Neuron (in vitro differentiated cells): ENCODE results near the gene GAS1.

ENCODE experiments used
- H2AFZ ChIP-seq: one replicate; pipeline ENCODE4 v1.6.1; 2013; ENCODE audit warnings: low read depth, mild to moderate bottlenecking, inconsistent platforms, low read length, moderate library complexity
- H3K27me3 ChIP-seq: one replicate; pipeline ENCODE4 v1.6.1; 2013; ENCODE audit warnings: low read length; ENCODE audit not compliant: insufficient read depth
- H3K36me3 ChIP-seq: one replicate; pipeline ENCODE4 v1.6.1; 2013; ENCODE audit warnings: low read length; ENCODE audit not compliant: insufficient read depth
- H3K4me1 ChIP-seq: one replicate; pipeline ENCODE4 v1.6.1; 2013; ENCODE audit warnings: low read length; ENCODE audit not compliant: insufficient read depth
- H3K4me3 ChIP-seq: 2 replicates; pipeline ENCODE4 v1.5.1; 2013; ENCODE audit warnings: mild to moderate bottlenecking, low read length, moderate library complexity
- H3K9me3 ChIP-seq: one replicate; pipeline ENCODE4 v1.6.1; 2013; ENCODE audit warnings: low read length

GAS1 gene

DNA sequence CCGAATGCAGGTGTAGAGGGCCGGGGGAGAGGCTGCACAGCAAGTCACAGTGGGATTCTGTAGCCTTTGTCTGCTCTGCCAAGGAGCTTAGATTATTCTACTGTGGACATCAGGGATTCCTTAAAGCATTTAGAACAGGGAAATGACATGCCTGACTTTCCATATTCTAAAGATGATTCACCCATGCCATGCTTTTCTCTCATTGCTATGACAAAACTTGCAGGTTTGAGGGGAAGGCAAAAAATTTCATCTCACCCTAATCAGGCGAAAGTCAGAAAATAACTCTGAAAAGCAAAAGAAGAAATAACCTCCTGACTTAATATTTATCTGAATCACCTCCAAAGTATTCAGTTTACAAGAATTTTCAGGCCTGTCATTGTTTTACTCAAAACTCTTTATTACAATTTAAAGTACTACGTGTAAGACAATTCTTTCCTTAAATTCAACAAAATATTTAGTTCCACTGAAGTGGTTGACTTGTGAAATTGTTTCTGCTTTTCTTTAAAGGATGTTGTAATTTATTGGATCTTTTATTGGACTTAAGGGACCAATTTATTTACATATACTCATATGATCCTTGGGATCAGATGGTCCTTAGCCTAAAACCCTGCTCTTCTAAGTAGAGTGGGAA, 30.0 kb upstream of the GAS1 start:
- peaks cover 4% of the 10 kb centered on the region for H3K27me3 ChIP-seq
- H3K4me1 ChIP-seq = no peaks in the 10 kb centered on the region
- no peak overlapping the region for H2AFZ ChIP-seq
- H3K36me3 ChIP-seq = no peaks in the 10 kb centered on the region
- H3K9me3 ChIP-seq = no peaks in the 10 kb centered on the region
- H3K4me3 ChIP-seq = no peak overlapping the region

DNA sequence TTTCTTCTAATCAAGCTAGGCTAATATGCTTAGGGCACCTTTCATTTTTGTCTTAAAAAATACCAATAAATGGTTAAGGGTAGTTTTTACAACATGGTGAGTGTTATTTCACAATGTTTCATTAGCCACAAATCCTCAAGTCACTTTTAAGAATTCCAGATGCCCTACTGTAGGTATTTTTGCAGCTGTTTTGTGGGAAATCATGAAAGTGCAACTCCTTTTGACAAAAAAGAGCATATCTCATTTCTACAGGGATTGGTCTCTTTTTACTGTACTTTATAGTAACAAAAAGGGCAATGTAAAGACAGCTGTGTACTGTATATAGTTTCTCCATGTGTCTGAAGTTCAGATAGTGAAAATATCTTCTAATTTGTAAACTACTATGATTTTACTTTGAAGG, 28.3 kb upstream of the GAS1 start:
- Histone ChIP-seq H2AFZ (no peak overlapping the region), H3K9me3 (no peaks in the 10 kb centered on the region), H3K27me3 (no peaks in the 10 kb centered on the region), H3K4me3 (no peak overlapping the region), H3K4me1 (no peaks in the 10 kb centered on the region), H3K36me3 (no peaks in the 10 kb centered on the region)

DNA sequence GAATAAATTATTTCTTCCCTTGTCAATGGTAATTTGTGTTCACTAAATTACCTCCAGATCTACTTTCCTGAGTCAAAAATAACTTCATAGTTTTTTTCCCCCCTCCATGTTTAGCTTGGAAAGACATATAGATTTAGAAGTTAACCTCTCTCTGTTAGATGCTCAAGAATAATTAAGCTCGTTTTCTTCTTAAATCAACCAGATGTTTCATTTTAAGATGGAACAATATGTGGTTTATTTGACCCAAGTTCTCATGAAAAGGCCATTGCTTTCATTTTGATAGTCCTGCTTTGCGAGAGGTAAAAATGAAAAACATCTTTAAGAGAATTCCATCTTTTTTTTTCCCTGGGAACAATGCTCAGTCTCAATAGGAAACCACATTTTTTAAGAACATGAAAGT, 27.7 kb upstream of the GAS1 start:
- Histone ChIP-seq H3K4me3 (no peak overlapping the region), H3K36me3 (no peaks in the 10 kb centered on the region), H3K27me3 (no peaks in the 10 kb centered on the region), H3K9me3 (no peaks in the 10 kb centered on the region), H2AFZ (no peak overlapping the region), H3K4me1 (no peaks in the 10 kb centered on the region)

DNA sequence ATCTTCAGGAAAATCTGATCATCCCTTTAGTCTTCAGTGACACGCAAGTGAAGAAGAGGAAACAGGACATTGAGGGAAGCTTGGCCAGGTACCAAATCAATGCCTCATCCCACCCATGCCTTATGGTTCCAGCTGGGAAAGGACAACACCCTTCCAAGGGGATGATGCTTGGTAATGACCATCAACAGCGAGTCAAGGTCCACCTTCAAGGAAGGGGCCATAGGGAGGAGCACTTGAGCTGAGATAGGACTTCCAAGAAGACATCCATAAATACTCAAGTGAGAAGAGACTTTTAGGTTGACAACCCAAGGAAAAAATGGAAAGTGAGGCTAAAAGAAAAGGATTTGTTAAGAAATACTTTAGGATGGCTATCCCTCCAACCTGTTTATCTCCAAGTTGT, 27.1 kb upstream of the GAS1 start:
- Histone ChIP-seq H2AFZ (no peak overlapping the region), H3K36me3 (no peaks in the 10 kb centered on the region), H3K27me3 (no peaks in the 10 kb centered on the region), H3K9me3 (no peaks in the 10 kb centered on the region), H3K4me1 (no peaks in the 10 kb centered on the region), H3K4me3 (no peak overlapping the region)

DNA sequence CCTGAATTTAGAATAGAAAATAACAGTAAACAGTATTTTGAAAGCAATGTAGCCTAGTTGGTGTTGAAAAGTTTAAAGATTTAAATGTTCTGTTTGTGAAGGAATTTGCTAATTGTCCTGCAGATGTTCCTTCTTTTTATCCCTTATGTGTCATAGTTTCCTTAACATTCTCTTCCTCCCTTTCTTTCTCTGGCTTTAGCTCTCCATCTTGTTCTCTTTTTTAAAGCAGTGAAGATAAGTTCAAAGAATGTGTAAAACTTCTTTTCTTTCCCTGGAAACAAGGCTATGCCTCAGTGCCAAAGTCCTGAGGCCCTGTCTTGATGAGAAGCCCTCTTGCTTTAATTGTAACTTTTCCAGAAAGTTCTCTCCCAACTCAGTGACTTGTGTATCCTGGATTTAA, 24.4 kb upstream of the GAS1 start:
- no peaks in the 10 kb centered on the region for H3K27me3 ChIP-seq
- no peaks in the 10 kb centered on the region for H3K9me3 ChIP-seq
- H3K4me1 ChIP-seq = no peaks in the 10 kb centered on the region
- no peaks in the 10 kb centered on the region for H3K36me3 ChIP-seq
- no peak overlapping the region for H2AFZ ChIP-seq
- no peak overlapping the region for H3K4me3 ChIP-seq

DNA sequence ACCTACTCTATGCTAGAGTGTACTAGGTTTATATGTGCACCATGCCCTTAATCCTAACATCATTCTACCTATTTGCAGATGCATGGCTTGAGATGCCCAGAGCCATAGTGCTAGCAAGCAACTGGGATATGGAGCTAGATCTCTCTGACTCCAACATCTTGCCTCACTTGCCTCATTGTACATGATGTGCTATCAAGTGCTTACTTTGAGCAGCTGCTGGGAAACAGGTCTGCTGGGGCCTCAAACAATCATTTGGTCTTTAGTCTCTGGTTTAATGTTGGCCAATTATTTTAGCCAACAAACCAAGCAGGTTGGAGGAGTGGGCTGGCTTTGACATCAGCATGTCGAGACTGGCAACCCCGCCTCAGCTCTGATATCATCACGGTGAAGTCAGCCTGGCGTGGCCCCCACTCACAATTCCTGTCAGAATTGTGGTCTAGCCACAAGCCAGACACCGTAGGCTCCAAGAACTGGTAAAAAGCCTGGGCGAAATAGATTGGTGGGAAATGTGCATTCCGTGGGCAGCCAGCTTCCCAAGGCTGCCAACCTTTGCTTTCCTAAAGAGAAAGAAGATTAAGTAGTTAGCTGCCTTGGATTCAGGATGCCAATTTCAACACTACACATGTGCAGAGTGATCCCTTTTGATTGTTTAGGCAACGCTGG, 21.1 kb upstream of the GAS1 start:
- Histone ChIP-seq H2AFZ (no peak overlapping the region), H3K36me3 (no peaks in the 10 kb centered on the region), H3K9me3 (no peaks in the 10 kb centered on the region), H3K4me3 (no peak overlapping the region), H3K27me3 (no peaks in the 10 kb centered on the region), H3K4me1 (no peaks in the 10 kb centered on the region)

DNA sequence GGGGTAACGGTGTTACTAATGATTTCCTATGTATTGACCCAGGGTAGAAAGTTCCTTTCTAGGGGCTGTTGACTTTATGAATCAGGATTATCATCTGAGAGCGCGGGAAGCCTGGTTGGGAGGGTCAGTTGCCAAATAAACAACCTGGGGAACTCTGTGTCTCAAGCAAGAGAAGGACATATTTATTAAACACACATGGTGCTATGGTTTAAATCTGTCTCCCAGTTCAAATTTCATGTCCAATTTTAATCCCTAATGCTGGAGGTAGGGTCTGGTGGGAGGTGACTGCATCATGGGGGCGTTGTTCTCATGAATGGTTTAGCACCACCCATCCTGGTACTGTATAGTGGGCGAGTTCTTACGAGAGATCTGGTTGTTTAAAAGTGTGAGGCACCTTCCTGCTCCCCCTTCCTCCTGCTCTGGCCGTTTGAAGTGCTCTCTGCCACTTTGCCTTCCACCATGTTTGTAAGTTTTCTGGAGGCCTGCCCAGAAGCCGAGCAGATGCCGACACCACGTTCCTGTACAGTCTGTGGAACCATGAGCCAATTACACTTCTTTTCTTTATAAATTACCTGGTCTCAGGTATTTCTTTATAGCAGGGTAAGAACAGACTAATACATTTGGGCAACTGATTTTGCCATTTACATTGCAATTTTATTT, 19.7 kb upstream of the GAS1 start:
- H3K4me1 ChIP-seq = no peaks in the 10 kb centered on the region

DNA sequence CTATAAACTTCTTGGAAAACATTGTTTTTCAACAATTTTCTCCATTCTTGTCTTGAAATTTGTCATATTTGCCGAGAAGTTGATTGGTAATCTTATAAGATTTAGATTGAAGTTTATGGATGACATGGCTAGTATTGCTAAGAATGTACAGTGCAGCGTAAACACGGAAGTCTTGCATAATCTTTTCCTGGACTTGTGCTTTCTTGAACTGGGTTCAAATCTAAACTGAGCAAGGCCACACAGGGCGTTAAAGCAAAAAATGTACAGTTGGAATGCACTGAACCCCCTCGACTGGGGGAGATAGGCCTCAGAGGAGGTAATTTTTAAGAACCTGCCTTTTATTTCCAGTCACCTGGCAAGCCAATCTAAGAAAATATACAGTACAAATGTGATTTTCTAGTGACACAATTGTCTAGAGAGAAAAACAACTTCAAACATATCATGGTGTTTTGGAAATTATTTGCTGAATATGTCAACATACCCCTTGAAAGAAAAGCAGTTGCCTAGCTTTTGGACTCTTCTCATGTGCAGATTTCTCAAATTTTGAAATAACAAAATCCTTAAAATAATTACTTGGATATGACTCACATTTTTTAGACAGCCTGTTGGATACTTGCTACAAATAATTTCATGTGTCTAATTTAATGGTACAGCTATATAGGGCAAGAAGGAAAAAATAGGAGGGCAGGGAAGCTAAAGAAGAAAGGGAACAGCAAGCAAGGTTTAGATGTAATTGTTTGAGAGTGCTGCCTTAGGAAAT, 18.5 kb upstream of the GAS1 start:
- Histone ChIP-seq H3K27me3 (peaks cover 3% of the 10 kb centered on the region), H3K9me3 (no peaks in the 10 kb centered on the region), H3K4me1 (no peaks in the 10 kb centered on the region), H2AFZ (no peak overlapping the region), H3K36me3 (no peaks in the 10 kb centered on the region), H3K4me3 (no peak overlapping the region)

More for the DNA sequence above, 19.7 kb upstream of the GAS1 start:
- Histone ChIP-seq H3K27me3 (no peaks in the 10 kb centered on the region), H3K9me3 (no peaks in the 10 kb centered on the region), H3K4me3 (no peak overlapping the region), H2AFZ (no peak overlapping the region), H3K36me3 (no peaks in the 10 kb centered on the region)

DNA sequence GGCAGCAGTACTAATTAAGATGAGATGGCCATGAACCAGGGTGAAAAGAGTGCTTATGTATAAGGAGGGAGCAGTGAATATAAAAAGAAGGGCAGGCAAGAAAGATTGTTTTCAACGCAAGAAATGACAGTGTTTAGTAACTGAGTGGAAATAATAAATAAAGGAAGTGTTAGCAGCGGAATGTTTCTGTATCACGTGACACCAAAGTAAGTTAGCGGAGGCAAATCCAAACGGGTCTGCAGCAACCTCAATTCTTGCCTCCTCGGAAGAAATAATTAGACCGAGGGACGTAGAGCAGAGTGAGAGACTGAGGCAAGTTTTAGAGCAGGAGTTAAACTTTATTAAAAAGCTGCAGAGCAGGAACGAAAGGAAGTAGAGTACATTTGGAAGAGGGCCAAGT, 15.4 kb upstream of the GAS1 start:
- peaks cover 4% of the 10 kb centered on the region for H3K27me3 ChIP-seq
- H3K9me3 ChIP-seq = no peaks in the 10 kb centered on the region
- no peak overlapping the region for H3K4me3 ChIP-seq
- H2AFZ ChIP-seq = no peak overlapping the region
- H3K36me3 ChIP-seq = no peaks in the 10 kb centered on the region
- H3K4me1 ChIP-seq = no peaks in the 10 kb centered on the region

DNA sequence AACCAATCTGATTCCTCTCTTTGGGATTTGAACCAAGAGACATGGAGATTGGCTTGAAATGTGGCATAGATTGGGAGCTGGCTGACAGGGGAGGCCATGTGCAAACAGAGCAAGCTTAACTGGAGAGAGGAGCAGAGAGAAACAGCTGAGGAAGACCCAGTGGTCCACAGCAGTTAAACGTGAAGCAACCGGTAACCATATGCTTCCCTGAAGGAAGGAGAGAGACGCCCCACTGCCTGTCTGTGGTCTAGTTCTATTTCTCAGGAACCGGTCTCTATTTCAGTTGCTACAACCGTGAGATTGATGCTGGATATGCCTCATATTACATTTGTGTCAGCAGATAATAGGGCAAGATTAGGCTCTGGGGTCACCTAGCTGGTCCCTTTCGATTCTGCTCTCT, 13.6 kb upstream of the GAS1 start:
- Histone ChIP-seq H3K4me1 (no peaks in the 10 kb centered on the region), H3K36me3 (no peaks in the 10 kb centered on the region), H2AFZ (no peak overlapping the region), H3K4me3 (no peak overlapping the region), H3K9me3 (no peaks in the 10 kb centered on the region), H3K27me3 (peaks cover 4% of the 10 kb centered on the region)

DNA sequence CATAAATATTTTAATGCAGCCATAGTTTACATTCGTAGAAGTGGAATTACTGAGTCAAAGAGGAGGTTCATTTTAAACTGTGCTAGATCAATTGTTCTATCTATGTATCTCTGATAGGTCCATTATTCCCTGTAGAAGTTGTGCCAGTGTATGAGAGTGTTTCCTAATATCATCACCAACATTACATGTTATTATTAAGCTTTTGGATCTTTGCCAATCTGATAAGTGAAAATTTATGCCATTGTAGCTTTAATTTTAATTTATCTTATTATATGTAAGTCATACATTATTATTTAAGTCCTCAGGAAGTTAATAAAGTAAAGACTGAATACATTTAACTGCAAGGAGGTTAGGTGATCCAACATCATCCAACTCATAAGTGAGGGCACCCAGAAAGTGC, 10.9 kb upstream of the GAS1 start:
- H3K36me3 ChIP-seq = no peaks in the 10 kb centered on the region
- no peak overlapping the region for H2AFZ ChIP-seq
- no peaks in the 10 kb centered on the region for H3K4me1 ChIP-seq
- H3K27me3 ChIP-seq = peaks cover 8% of the 10 kb centered on the region
- peaks cover 3% of the 10 kb centered on the region for H3K9me3 ChIP-seq
- no peak overlapping the region for H3K4me3 ChIP-seq

DNA sequence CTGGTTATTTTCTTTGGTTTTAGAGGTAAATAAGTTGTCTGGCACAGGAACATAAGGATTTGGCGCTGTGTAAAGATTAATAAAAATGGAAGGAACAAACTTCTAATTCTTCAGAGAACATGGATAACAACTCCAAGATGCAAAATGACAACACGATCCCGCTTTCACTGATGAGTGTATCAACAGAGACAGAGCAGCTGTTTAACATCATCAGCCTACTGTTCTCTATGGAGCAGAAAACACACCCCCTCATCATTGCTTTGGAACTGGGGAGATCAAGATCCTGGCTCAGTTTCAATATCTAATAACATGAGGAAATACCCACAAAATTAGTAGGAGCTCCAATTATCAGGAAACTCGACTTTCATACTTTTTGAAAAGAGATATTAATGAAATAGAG, 8.3 kb upstream of the GAS1 start:
- Histone ChIP-seq H2AFZ (no peak overlapping the region), H3K9me3 (peaks cover 3% of the 10 kb centered on the region), H3K4me3 (no peak overlapping the region), H3K4me1 (no peaks in the 10 kb centered on the region), H3K27me3 (peaks cover 3% of the 10 kb centered on the region), H3K36me3 (no peaks in the 10 kb centered on the region)

DNA sequence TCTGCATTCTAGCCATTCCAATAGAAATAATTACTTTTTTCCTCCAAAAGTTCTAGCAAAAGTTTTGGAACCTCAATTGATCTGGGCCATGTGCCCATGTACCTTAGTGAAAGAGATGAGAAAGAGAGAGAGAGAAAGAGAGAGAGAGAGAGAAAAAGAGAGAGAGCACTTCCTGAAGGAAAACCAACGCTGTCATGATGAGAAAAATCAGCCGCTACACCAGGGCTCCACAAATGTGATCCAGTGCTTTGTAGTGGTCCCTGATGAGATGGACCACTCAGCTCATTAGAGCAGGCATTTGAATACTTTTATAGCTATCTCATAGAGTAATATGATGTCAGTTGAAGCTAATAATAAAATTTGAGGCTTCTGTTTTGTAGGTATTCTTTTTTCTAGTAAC, 7.7 kb upstream of the GAS1 start:
- H3K9me3 ChIP-seq = peaks cover 3% of the 10 kb centered on the region
- peaks cover 3% of the 10 kb centered on the region for H3K27me3 ChIP-seq
- H3K36me3 ChIP-seq = no peaks in the 10 kb centered on the region
- no peak overlapping the region for H2AFZ ChIP-seq
- no peak overlapping the region for H3K4me3 ChIP-seq
- no peaks in the 10 kb centered on the region for H3K4me1 ChIP-seq
